SH-SY5Y (cell line): Measurements from ENCODE around the gene PRR7.

ENCODE experiments used
- GATA2 ChIP-seq: IDR thresholded peaks from 2 replicates; pipeline ENCODE4 v1.6.1; 2011; ENCODE audit warnings: mild to moderate bottlenecking, low read depth, low read length
- GATA3 ChIP-seq: IDR thresholded peaks from 2 replicates; pipeline ENCODE4 v1.6.1; 2011; ENCODE audit warnings: low read depth, mild to moderate bottlenecking, low read length, moderate library complexity

Gene PRR7

GRCh38 chr5:177446200-177447065 lies at the start of gene PRR7:
Gene PRR7 (plus strand): TSS chr5:177446814. CDS start chr5:177455068, 8,254 bp downstream.
- TF ChIP-seq GATA2 (no peak), GATA3 (no peak)

DNA sequence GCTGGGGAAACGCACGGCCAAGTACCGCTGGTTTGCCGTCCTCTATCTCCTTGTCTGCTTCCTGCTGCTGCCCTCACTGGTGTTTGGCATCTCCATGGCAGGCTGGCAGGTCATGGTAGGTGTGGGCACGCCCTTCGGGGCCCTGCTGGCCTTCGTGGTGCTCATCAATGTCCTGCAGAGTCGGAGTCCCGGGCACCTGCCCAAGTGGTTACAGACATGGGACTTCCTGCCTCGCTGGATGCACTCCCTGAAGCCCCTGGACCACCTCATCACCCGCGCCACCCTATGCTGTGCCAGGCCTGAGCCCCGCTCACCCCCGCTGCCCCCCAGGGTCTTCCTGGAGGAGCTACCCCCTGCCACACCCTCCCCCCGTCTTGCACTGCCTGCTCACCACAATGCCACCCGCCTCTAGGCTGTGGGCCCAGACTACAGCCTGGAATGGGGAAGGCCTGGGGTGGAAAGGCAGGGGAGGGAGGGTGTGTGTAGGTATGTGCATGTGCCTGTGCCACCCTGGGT lies 48.7 kb upstream of the PRR7 start:
- TF ChIP-seq GATA2 (no peak), GATA3 (no peak)

DNA sequence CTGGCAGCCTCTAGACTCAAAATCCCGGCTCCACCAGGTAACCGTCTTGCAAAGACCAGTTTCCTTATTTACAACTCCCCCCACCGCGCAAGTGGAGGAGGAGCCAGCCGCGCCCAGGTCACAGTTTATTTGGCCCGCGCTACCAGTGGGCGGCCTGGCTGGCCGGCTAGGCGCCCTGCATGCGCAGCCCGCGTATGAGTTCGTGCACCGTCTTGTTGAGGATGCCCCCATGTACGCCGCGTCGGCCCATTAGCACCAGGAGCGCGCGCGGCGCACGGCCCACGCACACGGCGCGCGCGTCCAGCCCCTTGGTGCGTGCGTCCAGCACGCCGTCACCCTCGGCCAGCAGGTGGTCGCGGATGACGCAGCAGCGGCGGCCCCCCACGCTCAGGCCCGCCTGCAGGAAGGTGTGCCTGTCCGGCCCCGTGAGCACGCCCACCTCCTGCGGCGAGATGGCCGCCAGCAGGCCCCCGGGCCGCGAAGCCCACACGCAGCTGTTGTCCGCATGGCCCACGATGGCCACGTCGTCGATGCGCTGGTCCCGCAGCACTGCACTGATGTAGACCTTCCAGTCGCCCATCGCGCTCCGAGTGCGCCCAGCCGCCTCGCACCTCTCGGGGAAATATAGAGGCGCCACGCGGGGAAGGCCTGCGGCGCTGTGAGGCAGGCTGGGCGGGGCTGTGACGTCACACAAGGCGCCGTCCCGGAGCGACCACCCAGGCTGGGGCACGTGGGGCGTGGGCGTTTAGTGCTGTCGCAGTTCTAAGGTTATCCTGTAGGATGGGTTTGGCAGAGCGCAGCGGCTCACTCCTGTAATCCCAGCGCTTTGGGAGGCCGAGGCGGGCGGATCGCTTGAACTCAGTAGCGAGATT lies 46.4 kb upstream of the PRR7 start, which contains the start of gene PFN3:
Gene PFN3, minus strand, starts transcription at position 665 of the 872 bp plus-strand sequence. Its CDS starts 85 bp downstream, at position 580.
- no peak for TF ChIP-seq GATA3

GRCh38 chr5:177402271-177403043 lies 44.2 kb upstream of the PRR7 start:
- TF ChIP-seq GATA3 = no peak
- TF ChIP-seq GATA2 = no peak

GRCh38 chr5:177403102-177403791 lies 43.4 kb upstream of the PRR7 start:
- TF ChIP-seq GATA3 (no peak), GATA2 (no peak)

DNA sequence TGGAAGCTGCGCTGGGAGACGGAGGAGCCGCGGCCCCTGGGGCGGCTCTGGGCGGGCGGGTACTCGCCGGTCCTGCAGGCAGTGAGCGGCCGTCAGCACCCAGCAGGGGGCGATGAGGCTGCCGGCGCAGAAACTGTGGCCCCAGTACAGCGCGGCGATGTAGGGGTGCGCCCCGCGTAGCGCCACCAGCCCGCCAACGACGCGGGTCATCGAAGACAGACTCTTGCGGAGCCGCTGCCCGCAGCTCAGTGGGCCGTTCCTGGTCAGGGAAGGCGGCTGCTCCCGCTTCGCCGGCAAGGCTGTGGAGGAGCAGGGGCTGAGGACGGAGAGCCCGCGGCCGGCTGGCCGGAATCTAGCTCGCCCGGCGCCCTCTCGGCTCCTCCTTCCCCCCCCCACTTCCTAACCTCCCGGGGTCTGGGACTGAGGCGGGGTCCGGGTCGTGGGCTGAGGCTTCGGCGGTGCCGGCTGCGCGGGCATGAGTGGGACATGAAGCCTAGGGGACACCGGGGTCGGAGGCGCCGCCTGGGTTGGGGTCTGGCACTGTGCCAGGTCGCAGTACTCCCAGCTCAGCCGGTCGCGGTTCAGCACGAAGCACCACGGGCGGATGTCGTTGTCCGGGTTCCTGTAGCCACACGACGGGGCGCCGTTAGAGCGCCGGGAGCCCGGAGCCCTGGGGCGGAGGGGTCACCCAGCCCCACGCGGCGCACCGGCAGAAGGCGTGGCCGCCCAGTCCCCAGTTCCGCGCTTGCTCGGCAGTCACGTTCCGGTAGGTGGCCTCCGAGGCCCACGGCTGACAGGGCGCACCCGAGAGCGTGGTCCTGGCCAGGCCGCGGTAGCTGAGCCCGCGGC lies 42.6 kb upstream of the PRR7 start:
- TF ChIP-seq GATA3 = no peak
- TF ChIP-seq GATA2 = no peak

DNA sequence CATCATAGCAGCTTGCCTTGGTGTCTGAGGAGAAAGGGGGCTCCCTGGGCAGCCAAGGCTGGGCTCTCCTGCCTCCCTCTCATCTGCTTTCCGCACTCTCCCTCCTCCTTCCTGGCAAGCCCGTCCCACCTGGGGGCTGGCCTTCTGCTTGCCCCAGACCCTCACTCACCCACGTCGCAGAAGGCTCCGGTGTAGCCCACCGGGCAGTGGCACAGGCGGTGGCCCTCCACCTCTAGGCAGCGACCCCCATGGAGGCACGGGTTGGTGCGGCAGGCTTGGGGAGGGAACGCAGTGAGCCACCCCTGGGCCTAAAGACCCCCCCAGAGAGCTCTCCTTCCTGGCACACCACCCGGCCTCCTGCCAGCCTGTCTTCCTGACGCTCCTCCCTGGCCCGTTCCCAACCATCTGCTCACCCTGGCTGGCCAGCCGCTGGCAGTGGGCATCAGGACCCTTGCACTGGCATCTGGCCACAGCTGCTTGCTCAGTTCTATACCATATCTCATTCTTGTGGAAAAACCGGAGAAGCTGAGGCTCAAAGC lies 41.9 kb upstream of the PRR7 start:
- TF ChIP-seq GATA3 = no peak

DNA sequence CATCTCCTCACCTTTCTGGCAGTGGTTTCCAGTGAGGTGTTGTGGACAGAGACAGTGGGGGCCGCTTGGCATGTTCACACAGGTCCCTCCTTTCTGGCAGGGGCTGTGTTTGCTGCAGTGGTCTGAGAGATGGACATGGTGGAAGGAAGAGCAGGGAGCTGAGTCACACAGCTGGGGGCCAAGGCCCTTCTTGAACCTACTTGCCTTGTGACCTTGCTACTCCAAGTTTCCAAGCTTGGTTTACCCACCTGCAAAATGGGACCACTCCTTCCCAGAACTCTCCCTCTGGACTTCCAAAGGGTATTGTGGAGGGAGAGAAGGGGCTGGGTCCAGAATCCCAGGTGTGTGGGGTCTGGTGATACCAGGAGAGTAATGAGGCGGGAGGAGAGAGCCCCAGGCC lies 41.3 kb upstream of the PRR7 start:
- TF ChIP-seq GATA2 (no peak), GATA3 (no peak)

- TF ChIP-seq GATA2 = no peak
- TF ChIP-seq GATA3 = no peak
These were observed 40.8 kb upstream of the PRR7 start for GRCh38 chr5:177405805-177406204.

DNA sequence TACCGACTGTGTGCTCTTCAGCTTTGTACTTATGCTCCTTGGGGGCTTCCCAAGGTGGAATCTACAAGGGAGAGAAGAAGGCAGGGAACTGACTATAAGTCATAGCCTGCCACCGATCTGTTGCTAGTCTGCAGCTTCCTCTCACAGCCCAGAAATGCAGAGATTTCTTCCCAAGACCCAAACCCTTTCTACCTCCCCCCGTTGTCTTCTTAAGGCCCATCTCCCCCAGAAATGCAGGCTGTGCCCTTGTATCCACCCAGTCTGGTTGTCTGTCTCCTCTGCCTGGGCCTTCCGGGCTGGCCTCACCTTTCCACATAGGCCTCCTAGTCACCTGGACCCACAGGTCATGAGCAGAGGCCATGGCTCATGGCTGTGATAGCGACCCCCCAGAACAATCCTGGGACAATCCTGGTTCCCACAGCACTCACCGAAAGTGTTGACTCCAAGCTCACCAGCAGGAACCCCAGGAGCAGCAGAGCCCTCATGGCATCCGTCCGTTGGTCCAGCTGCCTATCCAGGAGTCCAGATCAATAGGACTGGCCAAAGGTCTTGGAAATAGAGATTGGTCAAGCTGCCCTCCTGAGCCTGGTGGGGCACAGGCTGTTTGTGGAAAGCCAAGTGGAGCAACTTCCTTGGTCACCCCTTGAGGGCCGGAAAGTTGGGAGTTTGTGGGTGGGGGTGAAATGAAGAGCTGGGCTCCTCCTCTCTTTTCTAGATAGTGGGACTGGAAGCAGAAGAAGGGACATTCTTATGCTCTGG lies 37.4 kb upstream of the PRR7 start, which contains the start of gene F12:
Gene F12, minus strand, starts transcription at position 522 of the 759 bp plus-strand sequence. Its CDS starts 37 bp downstream, at position 485.
- TF ChIP-seq GATA2 (no peak), GATA3 (no peak)

DNA sequence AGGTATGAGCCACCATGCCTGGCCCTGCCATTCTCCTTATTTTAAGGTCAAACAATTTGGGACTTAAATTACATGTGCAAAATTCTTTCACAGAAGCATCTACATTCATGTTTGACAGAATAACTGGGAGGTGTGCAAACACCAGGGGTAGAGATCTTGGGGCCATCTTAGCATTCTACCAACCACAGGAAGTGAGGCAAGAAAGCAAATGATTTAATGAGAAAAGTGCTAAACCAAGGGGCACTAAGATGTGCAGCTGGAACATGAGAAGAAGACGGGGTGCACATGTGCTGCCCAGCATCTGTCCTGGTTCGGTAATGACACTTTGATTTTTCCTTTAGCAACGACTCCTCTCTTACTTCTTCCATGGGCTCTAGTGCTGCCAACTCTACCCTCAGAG lies 36.0 kb upstream of the PRR7 start:
- TF ChIP-seq GATA3 (no peak), GATA2 (no peak)

- TF ChIP-seq GATA2 (no peak), GATA3 (no peak)
These were observed 33.9 kb upstream of the PRR7 start for GRCh38 chr5:177412603-177413233.
